Measurements from ENCODE around the gene GPR132.
A peak's percentile ranks its signal among the peaks of the same experiment; 100 is the strongest.
"Not testable (repeated sequence)": the region's sequence is repeated elsewhere in the genome, so short reads cannot be mapped to it uniquely, and the experiment has no call there.

Gene GPR132

DNA sequence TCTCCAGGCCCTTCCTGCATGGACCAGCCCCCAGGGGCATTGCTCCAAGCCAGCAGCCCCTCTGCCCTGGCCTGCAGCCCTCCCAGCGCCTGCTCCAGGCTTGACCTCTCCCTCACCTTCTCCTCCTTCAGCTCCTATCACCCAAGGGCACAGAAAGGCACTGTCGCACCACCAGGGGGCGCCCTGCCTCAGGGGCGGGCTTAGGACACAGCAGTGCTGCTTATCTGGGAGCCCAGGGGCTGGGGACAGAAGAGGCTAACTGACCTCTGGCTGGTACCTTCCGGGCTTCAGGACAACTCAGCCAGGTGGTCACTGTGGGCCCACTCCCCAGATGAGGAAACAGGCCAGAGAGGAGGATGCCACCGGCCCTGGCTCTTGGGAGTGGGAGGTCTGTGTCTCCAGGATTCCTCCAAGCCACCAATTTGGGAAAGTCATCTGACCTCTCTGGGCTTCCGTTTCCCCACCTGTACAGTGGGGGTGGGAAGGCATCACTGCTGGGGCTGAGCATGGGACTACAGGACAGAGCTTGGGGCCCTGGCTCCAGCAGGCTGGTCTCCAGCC lies 25.3 kb upstream of the GPR132 start:
- peak; percentile 87 for DNase-seq

DNA sequence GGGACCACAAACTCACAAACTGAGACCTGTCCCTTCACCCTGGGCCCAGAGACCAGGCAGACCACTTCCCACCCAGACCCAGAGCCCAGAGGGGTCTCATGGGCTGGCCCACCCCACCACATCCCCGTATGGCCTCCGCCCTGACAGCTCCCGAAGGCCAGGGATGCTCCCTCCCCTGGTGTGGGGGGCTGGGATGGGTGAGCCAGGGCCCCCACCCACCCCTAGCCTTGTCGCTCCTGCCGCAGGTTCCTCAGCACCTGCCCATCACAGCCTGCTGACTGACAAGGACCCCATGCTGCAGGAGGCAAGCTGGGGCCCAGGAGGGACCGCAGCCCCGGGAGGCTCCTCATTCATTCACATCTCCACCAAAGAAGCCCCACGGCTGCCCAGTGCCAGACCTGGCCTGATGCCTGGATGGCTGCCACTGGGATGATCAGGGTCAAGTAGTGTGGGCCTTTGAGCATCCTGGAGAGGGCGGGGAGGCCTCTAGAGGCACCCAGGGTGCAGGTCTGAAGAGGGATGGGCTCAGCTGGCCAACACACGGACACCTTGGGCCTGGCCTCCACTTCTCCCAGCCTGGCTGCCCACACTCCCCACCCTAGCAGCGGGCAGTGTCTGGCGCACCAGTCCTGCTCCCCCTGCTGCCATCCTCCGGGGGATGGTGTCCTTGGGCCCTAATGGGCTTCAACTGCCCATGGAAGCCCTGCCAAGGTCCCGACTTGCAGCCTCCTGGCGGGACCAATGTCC lies 24.7 kb upstream of the GPR132 start:
- DNase-seq, result peak; percentile 28

DNA sequence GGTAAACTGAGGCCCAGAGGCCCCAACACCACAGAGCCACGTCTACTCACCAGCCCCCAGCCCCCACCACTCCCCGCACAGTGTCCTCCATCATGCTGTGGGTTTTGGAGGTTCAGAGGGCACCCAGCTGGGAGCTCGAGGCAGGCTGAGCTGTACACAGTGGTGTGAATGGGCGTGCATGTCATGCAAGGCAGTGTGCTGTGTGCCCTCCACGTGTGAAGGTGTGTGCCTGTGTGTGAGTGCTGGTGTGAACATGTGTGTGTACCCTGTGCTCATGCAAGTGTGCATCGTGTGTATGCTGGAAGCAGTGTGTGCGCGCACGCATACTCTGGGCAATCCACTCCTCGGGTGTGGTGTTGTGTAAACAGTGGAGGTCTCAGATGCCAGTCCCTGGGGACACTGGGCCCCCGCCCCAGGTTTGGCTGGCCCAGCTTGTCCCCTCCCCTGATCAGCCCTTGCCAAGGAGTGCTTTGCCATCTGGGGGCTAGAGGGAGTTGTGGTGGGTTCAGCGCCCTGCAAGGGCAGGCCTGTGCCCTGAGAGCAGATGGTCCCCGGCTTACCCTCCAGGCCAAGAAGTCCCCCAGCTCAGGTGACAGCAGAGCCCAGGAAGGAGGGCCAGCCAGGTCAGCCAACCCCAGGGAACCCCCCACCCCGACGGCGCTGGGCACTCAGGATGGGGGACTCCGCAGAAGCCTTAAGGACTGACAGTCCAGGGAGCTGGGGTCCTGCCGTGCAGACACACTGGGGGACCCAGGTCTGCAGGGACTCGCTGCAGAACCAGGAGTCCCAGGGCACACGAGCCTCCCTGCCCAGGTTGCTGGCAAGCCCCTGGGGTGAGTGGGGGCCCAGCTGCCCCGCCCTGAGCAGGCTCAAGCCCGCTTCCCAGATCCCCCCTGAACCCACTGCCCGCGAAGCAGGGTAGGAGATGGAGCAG lies 23.8 kb upstream of the GPR132 start:
- peak; percentile 17 for DNase-seq

DNA sequence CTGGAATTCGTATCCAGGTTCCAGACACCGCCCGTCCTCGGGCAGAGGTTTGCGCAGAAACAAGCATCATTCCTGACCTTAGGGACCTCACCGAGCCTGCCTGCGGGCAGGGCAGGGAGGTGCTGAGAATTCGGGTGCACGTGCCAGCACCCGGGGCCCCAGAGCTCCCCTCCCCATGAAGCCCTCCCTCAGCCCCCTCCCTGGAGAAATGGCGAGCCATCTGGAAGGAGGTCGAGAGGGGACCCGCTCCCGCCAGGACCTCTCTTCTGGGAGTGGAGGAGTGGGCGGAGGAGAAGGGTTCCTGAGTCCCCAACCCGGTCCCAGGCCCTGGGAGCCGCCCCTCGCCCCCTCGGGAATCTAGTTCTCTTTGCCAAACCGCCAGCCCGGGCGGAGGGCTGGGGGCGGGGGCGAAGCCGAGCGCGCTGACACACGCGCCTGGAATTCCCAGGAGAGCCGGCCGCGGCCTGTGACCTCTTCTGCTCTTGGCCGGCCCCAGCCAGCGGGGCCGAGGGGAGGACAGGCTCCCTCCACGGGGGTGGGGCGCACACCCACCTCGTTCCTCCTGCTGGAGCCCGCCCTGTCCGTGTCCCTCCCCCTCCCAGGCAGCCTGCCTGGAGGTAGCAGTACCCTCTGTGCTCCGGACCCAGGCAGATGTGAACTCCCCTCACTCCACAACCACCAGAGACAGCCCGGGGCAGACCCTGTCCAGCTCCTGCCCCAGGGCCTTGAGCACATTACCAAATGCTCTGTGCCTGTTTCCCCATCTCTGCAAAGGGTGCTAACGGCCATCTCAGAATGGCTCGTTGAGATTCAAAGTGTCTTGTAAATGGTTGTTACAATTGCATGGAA lies 23.0 kb upstream of the GPR132 start:
- peak; percentile 51 for DNase-seq

DNA sequence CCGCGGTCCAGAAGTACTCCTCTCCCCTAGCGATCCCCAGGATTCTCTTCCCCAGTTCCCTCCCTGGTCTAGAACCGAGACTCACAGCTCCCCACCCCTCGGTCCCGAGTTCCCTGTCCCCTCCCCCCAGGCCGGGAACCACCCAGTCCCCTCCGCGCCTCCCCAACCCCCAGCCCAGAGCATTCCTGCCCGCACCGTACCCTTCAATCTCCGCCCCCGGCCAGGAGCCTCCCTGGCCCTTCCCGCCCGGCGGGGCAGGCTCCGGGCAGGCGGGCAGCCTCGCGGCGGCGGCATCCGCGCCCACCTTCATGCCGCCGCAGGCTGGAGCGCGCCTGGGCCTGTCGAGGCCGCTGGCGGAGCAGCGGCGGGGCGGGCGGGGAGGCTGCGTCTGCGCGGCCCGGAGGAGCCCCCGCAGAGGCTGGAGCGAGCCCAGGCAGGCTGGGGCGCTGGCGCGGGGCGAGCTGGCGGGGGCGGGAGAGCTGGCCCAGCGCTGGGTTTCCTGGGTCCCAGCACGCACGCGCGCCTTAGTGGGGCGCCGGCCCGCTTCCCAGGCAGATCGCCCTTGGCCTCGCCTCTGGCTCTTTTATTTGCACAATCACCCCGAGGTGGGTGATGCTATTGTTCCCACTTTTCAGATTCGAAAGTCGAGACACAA lies 22.2 kb upstream of the GPR132 start:
- peak; percentile 48 for DNase-seq

DNA sequence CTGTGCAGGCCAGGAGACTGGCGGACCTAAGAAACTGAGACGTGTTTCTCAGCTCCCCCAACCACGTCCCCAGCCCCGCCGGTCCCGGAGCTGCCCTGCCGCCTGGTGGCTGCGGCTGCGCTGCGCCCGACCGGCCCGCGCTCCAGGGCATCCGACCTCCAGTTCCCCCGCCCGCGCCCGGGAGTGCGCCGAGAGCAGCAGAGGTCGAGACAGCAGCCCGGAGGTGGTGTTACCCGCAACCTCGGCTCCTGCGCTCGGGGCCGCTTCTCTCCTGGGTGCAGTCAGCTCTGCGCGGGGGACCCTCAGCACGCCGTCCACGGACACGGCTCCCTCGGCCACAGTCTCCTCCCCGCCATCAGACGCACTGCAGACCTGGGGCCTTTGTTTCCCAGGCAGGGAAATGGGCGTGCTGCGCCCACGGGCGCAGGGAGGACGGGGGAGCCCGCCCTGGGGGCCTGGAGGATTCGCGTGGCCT lies 21.6 kb upstream of the GPR132 start:
- DNase-seq, result peak; percentile 92

DNA sequence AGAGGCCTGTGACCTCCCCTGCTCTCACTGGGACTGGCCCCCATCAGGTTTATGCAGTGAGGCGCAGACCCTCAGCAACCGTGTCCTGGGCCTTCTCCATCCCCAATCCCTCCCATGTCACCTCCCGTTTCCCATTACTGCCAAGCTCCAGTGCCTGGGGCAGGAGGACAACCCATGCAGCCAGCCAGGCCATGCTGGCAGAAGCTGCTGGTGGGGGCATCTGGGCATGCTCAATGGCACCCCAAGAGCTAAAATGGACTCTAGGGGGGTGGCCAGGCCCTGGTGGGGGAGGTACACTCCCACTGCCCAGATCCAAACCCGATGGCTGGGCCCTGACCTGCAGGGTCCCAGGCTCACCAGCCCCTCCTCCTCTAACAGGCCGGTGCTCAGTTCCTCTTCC lies 20.5 kb upstream of the GPR132 start:
- DNase-seq, result peak; percentile 18

DNA sequence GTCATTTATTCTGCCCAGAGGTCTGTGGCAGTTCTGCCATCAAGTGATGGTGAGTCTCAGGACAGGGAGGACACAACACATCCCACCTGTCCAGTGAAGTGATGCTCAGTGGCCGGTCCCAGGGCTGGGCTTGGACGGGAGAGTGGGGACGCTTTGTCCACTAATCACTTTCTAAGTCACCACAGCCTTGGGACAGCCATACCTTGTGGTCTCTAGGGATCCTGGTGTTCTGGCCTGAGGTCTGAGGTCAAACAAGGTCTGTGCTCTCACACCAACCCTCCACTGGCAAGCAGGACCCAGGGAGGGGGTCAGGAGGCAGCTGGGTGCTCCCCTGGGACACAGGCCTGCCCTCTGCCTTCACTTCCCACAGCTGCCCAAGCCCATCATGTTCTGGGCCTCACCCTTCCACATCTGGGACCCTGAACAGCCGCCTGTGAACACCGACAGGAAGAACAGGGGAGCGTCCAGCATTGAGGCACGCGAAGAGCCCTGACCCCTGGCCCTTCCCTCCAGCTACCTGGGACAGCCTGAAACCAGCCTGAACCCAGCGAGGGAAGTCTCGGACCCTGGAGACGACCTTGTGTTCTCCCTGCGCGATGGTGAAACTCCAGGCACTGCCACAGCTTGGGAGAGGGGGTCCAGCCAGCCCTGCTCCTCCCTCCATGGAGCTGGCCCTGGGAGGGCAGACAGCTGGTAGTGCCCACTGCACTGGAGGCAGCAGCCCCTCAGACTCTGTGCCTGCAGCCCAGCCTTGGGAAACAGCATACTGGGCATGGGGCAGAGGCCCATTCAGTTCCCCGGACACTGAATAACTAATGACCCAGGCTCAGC lies 19.7 kb upstream of the GPR132 start:
- DNase-seq, result peak; percentile 14

DNA sequence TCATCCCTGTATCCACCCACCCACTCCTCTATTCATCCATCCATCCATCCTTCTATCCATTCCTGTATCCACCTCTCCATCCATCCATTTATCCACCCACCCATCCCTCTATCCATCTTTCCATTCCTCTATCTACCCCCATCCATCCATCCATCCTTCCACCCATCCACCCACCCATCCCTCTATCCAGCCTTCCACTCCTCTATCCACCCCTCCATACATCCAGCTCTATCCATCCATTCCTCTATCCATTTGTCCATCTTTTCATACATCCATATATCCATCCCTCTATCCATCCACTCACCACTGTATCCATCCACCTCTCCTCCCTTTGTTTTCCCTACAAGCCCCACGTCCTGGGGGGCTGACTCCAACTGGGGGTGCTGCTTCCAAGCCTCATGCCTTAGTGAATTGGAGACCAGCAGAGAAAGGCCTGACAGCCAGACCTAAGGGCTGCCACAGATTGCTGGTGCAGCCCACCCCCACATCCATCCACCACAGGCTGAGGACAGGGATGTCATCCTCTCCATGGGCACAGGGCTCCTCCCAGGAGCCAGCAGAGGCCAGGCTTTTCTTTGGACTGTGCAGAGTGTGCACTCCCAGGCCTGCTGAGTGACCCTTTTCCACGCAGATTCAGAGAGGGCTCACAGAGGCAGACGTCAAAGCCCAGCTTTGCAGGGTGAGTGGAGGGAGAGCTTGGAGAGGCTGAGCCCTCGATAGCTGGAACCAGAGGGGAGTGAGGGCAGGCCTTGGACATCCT lies 18.9 kb upstream of the GPR132 start:
- DNase-seq, result no peak

DNA sequence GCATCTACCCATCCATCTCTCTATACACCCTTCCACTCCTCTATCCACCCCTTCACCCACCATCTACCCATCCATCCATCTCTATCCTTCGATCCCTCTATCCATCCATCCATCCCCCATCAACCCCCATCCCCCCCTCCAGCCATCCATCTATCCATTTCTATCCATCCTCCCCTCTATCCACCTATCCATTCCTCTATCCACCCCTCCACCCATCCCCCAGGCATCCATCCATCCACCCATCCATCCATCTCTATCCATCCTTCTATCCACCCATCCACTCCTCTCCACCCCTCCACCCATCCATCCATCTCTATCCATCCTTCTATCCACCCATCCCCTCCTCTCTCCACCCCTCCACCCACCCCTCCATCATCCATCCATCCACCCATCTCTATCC lies 17.5 kb upstream of the GPR132 start:
- DNase-seq, result no peak

DNA sequence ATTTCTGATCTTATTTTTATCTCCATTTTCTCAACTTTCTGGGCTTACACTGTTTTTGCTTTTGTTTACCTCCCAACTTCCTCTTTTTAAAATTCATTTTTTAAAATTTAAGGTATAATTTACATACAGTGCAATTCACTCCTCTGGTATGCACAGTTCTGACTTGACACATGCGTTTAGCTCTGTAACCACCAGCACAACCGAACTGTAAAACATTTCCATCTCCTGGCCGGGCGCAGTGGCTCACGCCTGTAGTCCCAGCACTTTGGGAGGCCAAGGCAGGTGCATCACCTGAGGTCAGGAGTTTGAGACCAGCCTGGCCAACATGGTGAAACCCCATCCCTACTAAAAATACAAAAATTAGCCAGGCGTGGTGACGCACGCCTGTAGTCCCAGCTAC lies 16.2 kb upstream of the GPR132 start:
- DNase-seq, result not testable (repeated sequence)

DNA sequence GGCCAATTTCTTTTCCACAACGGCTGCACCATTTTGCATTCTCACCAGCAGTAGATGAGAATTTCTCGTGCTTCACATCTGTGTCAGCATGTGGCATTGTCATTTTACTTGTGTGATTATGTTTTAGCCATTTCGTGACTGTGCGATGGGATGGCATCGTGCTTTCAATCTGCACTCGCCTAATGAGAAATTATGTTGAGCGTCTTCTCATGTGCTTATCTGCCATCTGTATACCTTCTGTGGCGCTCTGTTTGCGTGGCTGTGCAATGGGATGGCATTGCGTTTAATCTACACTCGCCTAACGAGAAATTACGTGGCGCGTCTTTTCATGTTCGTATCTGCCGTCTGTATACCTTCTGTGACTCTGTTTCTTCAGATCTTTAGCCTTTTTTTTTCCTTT lies 14.9 kb upstream of the GPR132 start:
- no peak for DNase-seq

DNA sequence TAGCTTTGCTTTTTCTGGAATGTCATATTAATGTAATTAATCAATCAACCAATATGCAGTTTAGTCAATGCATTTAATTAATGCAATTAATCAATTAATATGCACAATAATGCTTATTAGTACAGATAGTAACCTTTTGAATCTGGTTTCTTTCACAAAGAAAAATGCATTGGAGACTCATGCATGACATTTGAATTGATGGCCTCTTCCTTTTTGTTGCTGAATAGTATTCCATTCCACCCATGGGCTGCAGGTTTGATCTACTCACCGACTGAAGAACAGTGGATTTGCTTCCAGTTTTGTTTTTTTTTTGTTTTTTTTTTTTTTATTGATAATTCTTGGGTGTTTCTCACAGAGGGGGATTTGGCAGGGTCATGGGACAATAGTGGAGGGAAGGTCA lies 13.1 kb upstream of the GPR132 start:
- DNase-seq, result no peak

DNA sequence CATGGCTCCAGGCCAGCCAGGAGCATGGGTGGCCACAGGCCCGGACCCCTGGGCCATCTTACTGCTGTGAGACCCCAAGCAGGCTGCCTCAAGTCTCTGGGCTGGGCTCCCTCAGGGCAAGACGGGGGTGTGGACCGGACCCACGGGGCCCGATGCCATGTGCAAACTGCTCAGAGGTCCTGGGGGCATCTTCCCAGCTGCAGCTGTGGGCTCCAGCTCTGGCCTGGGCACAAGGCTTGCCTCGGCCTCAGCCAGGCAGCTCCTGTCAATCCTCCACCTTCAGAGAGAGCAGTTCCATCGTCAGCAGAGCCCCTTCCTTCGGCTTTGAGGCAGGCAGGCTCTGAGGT lies 12.4 kb upstream of the GPR132 start:
- DNase-seq, result no peak

DNA sequence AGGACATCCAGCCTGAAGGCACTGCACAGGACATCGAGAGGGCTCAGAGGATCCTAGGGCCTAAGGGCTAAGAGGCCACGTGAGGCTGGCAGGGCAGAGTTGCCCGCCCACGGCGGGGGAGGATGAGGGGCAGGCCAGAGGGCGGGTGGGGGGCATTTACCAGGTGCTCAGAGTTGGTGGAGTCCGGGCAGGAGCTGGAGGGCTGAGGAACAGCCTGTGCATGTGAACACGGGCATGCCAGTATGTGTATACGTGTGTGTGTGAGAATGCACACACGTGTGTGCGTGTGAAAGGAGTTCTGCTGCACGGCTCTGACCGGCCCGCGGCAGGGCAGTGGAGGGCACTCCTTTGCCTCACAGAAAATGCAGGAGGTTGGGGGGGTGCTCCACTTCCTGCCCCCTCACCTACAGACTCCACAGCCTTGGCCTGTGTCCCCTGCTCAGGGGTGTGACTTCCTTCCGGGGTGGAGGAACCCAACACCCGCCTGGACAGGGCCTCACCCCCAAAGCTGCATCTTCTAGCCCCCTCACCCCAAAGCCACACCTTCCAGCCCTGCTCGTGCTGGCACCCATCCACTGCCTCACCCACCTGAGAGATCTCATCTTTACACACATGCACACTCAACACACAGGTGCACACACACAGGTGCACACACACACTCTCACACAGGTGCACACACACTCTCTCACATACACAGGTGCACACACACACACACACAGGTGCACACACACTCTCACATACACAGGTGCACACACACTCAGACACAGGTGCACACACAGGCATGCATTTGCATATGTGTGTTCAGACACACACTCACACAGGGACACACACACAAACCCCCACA lies 11.8 kb upstream of the GPR132 start:
- no peak for DNase-seq

DNA sequence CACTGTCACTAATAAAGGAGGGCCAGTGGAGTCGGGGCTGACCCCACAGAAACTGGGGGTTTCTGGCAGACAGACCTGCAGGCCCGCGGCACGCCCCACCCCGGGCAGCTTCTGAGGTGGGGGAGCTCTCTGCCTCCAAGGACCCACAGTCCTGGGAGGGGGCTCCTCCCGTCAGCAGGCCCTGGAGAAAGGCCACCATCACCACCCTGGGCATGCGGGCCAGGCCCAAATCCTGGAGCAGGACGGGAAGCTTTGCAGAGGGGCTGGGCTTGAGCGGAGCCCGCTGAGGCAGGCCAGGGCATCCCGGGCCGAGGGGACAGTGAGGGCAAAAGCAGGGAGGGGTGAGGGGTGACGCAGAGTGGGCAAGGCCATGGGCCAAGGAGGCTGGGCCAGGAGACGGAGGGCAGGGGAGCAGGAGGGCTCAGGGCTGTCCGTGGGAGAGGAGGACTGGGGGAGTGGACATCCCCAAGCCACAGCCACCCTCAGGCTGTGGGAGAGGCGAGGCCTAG lies 11.1 kb upstream of the GPR132 start:
- no peak for DNase-seq

DNA sequence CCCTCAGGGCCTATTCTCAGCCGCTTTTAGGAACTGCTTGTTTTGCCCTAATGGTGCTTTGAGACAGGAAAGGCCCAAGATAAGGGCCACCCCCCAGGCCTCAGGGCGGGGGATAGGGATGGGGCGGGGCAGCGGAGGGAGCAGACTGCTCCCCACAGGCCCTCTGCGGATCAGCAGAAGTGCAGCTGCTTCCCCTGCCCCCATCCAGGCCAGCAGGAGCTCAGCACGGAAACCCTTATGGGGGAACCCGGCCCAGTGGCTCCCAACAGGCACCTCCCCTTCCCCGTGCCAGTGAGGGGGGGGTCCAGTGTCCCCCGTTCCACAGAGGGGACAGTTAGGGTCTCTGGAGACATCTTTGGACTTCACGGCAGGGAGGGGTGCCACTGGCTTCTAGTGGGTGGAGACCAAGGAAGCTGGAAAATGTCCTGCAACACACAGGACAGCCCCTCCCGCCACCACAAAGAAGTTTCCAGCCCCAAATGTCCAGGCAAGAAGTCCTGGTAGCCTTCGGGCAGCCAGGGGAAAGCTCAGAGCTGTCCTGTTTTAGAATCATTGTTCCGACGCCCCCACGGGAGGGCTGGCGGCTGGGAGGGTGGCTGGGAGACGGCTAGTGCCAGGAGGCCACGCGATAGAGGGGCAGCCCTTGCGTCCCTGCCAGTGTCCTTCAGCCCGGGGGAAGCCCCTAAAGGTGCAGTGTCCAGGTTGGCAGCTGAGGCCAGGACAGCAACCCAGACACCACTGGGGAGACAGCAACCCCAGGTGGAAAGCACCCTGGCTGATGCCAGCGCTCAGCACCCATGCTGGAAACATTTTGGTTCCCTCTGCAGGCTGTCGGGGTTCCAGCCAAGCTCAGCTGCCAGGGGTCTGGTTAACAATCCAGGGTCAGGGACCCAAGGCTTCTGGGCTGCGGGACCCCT lies 10.4 kb upstream of the GPR132 start:
- no peak for DNase-seq

DNA sequence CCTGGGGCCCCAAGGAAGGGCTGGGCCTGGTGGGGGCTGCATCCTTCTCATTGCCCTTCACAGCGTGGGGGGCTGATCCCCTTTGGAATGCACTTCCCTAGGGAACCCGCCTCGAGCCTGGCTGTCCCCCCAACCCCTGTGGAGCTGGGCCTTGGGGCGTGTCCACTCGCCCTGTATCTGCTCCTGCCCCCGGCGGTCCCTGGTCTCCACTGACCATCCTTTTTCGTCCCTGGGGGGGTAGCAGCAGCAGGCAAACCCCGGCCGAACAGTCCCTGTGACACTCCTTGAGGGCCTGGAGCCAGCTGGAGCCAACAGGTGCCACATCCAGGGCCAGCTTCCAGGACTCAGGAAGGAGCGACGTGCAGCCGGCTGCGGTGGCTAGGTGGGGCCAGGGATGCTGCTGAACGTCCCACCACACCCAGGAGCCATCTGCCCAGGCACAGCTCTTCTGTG lies 9.4 kb upstream of the GPR132 start:
- DNase-seq, result peak; percentile 62
